ENCODE results near the gene ADSS1.

ADSS1 gene

DNA sequence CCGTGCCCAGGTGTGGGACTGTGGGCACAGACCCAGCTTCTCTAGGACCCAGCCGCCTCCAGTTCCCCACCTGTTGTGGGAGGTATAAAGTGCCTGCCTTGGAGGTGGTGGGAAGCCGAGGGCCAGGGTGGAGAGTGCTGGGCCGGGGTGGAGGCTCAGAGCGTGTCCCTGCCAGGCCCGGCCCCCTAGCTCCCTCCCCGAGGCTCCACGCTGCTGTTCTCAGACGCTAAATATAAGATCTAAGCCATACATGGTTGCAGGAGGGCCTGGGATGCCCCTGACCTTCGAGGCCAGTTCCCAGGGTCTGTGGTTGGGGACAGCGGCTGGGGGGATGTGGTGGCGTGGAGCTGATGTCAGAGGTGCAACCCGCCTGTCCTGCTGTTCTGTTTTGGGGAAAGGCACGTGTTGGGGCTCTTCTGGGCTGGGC is 23.8 kb upstream of the ADSS1 start:
- no peak for DNase-seq

DNA sequence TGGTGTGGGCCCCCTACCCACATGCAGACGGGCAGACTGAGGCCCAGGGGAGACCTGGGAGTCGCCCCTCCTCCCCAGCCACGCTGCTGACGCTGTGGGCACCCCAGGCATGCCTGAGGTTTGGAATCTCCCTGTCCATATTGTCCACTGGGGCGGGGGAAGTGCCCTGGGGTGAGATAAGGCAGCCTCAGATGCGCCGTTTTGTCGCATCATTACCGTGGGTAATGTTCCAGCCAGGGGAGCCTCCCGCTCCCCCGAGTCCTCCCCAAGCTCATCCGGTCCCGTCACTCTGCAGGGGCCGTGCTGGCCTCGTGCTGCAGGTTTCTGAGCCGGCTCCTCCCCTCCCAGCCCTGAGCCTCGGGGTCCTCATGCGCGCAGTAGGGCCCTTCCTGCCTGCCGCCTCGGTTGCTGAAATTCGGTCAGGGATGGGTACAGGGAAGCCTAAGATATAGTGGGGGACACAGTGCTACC is 23.2 kb upstream of the ADSS1 start:
- no peak for DNase-seq

DNA sequence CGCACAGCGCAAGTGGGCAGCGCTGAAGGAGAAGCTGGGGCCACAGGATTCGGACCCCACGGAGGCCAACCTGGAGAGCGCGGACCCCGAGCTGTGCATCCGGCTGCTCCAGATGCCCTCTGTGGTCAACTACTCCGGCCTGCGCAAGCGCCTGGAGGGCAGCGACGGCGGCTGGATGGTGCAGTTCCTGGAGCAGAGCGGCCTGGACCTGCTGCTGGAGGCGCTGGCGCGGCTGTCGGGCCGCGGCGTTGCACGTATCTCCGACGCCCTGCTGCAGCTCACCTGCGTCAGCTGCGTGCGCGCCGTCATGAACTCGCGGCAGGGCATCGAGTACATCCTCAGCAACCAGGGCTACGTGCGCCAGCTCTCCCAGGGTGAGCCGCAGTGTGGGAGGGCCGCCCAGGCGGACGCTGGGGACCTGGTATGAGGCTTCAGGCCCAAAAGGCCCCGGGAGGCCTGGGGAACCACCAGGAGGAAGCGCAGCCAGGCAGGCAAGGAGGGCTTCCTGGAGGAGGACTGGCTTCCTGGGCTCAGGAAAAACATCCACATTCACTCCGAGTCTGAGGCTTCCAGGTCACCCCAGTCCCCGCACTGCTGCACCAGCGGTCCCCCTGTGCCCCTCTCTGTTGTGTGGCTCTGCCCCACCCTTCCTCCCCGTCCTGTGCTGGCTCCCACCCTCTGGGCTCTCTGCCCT is 22.5 kb upstream of the ADSS1 start:
- no peak for DNase-seq

- no peak for DNase-seq
Observed at GRCh38 chr14:104702106-104702505, 21.9 kb upstream of the ADSS1 start.

DNA sequence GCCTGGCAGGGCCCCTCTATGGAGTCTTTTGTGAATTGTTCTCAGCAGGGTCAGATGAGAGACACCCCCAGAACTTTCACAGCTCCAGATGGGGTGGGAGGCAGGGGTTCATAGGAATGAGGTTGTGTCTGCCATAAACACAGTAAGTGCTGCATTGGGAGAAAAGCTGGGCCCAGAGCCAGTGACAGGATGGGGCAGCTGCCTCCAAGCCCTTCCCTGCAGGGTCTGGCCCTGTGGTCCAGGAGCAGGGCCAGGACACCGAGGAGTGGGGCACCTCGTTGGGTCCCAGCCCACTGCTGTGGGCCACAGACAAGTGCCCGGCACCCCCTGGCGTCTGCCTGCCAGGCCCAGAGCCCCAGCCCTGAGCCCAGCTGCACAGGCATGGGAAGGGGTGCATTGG is 21.4 kb upstream of the ADSS1 start:
- DNase-seq: no peak

- DNase-seq: no peak
Observed at GRCh38 chr14:104703269-104703668, 20.8 kb upstream of the ADSS1 start.

GRCh38 chr14:104704252-104704651 is 19.8 kb upstream of the ADSS1 start:
- no peak for DNase-seq

DNA sequence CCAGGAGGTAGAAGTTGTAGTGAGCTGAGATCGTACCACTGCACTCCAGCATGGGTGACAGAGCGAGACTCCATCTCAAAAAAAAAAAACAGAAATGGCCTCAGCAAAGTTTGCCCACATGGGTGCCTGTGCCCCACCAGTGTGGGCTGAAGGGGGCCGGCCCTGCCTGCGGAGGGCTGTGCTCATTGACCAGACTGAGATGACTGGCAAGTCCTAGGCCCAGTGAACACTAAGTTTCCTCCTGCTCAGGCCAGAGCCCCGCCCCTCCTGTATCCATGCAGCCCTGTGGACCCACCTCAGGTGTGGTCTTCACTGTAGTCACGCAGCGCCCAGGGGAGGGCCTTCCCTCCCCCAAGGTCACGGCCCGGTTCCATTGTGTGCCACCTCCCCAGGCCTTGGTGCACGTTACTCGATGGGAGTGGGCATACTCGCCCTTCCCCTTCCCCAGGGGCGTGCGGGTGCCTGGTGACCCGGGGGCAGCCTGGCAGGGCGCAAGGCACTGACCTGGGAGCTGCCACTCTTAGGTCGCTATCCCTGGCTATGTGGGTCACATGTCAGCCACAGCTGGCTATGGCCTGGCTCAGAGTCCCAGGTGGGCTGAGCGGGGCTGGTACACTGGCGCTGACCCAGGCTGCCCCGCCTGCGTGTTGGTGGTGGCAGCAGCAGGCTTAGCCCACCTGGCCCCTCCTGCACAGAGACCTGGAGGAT is 18.5 kb upstream of the ADSS1 start:
- no peak for DNase-seq

DNA sequence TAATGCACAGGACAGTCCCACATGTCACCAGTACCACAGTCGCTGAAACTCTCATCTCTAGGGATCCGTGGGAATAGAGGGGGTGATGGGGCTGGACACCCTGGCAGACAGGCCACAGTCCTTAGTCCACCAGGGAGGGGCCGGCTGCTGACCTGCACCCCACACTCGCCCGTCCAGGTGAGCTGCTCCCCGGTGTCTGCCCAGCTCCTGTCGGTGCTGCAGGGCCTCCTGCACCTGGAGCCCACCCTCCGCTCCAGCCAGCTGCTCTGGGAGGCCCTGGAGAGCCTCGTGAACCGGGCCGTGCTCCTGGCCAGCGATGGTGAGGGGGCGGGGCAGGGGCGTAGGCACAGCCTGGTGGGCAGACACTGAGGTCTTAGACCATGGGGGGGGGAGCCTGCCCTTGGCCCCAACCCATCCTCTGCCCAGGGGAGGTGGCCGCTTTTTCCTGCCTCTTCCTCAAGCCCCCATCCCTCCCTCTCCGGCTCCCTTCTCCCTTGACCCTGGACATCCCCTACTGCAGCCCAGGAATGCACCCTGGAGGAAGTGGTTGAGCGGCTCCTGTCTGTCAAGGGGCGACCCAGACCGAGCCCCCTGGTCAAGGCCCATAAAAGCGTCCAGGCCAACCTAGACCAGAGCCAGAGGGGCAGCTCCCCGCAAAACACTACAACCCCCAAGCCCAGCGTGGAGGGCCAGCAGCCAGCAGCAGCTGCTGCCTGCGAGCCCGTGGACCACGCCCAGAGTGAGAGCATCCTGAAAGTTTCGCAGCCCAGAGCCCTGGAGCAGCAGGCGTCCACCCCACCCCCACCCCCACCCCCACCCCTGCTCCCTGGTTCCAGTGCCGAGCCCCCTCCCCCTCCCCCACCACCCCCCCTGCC is 17.1 kb upstream of the ADSS1 start:
- no peak for DNase-seq

GRCh38 chr14:104707608-104708595 is 16.1 kb upstream of the ADSS1 start:
- DNase-seq: no peak

GRCh38 chr14:104708606-104709268 is 15.3 kb upstream of the ADSS1 start:
- peak; percentile 72 for DNase-seq

GRCh38 chr14:104709387-104710039 is 14.5 kb upstream of the ADSS1 start:
- no peak for DNase-seq

- DNase-seq: no peak
Observed at GRCh38 chr14:104710071-104710735, 13.8 kb upstream of the ADSS1 start.

DNA sequence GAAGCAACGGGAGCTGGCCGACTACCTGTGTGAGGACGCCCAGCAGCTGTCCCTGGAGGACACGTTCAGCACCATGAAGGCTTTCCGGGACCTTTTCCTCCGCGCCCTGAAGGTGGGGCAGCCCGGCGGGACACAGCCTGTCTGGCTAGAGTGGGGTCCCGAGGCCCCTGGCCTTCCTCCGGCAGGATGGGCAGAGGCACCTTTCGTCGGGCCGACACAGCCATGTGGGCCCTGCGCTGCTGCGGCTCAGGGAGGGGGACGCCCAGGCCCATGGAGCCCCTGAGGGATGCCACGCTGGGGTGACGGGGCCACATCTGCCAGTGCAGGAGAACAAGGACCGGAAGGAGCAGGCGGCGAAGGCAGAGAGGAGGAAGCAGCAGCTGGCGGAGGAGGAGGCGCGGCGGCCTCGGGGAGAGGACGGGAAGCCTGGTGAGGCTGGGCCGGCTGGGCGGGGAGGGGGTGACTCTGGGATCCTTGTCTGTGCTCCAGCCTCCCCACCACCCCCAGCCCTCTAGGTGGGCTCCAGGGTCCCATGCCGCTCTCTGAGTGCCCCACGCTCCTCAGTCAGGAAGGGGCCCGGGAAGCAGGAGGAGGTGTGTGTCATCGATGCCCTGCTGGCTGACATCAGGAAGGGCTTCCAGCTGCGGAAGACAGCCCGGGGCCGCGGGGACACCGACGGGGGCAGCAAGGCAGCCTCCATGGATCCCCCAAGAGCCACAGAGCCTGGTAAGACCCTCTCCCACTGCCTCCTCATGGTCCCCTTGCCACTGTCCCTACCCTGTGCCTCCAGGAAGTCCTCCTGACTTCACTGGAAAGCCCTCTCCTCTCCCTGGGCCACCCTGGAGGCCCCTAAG is 10.9 kb upstream of the ADSS1 start:
- no peak for DNase-seq

GRCh38 chr14:104714066-104714465 is 10.0 kb upstream of the ADSS1 start:
- no peak for DNase-seq

DNA sequence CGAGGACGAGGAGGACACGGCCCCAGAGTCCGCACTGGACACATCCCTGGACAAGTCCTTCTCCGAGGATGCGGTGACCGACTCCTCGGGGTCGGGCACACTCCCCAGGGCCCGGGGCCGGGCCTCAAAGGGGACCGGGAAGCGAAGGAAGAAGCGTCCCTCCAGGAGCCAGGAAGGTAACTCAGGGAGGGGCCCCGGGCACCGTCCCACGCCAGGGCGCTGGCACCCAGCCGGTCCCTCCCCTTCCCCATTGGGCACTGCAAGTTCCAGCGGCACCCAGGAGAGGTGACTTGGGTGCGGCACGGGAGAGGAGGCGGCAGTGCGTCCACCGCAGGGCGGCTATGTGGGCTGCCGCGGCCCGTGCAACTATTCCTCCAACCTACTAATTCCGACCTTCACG is 9.3 kb upstream of the ADSS1 start:
- no peak for DNase-seq

DNA sequence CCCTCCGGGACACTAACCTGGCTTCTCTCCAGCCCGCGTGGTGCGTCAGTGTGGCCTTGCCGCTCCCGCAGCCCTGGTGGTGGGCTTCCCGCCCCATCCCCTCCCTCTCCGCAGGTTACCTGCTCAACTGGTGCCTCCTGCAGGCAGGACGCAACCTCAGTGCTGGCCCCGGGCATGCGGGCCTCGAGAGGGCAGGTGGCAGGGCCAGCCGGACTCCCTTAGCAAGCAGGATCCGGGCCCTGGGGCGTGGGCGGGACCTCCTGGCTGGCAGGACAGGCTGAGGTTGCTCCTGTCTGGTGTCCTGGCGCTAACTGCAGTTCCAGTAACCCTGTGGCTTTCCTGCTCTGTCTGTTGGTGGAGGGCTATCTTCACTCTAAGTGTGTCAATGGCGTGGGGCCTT is 8.6 kb upstream of the ADSS1 start:
- DNase-seq: no peak

DNA sequence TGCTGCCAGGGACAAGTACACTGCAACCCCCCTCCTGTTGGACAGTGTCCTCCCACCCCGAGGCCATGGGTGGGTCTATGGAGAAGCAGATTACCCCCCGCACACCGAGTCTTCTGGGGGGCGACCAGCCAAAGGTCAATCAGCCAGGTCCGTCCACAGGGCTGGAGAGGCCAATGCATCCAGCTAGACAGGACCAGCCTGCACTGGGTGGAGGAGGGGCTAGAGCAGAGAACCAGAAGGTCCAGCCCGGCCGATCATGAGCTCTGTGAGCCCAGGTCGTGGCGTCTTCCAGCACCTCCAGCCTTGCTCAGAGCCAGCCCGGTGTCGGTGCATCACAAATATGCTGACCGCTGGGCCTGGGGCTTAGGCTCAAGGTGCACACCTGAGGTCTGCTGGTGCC is 8.2 kb upstream of the ADSS1 start:
- no peak for DNase-seq

- no peak for DNase-seq
Observed at GRCh38 chr14:104717137-104717536, 6.9 kb upstream of the ADSS1 start.

DNA sequence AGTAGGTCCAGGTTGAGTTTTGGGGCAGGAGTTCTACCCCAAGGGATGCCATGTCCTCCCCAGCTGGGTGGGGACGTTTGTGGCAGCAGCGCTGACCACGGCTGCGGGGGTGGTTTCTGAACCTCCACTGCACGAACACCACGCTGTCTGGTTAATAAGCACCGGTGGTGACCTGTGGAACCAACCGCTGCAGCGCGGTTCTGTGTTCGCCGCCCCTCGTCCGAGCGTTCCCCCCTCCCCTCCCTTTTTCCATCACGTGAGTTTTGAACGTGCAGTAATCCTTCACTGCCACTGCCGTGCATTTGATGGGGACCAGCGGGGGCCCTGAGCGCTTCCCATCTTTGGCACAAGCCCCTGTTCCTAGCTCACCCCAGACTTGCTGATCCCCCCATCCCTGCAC is 6.4 kb upstream of the ADSS1 start:
- DNase-seq: no peak

Measured in CD4-positive, alpha-beta T cell treated with Interleukin-21 for 1 hour (primary cell).